GM08714 (cell line): ENCODE results near the gene CCDC82.

Source experiments
- H3K4me3 ChIP-seq: fragments of 200-500 bp; sonication (Bioruptor generic); 2 replicates; pipeline ENCODE4 v1.5.1; 2014; ENCODE audit warnings: mild to moderate bottlenecking, low read length, inconsistent platforms
- ZNF274 ChIP-seq: IDR thresholded peaks from 2 replicates; pipeline ENCODE4 v1.6.1; 2012; ENCODE audit warnings: mild to moderate bottlenecking, low read depth, low read length

The CCDC82 gene

DNA sequence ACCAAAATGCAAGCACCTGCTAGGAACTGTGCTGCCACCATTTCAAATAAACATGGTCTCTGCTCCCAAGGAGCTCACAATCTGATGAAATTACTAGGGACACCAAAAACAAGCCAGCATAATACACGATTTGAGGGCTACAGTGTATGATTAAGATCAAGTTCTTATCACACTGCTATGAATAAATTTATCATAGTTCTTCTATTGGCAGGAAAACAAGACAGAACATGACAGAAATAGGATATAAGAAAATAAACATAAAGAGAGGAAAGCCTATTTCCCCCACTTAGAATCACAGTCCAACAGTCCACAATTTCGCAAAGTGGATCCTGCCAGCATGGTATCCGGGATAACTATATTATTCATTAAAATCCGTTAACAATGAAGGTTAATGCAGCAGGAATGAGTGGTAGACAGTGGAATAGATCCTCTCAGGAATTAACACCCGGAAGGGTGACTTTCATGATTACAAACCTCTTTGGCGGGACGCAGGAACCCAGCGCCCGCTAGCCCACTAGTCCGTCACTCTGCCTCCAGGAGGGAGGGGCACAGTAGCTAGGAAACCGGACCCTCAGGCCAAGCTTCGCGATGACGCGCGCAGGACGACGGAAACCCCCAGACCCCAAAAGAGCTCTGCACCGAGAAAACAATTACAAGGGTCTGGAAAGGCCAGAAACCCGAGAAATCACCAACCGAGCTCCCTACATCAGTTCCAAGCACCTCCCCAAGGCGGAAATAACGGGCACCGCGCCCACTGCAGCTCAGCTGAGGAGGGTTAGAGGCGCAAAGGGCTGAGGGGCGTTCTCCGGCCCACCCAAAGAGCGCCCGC is 607 bp downstream of the CCDC82 start:
- peak overlapping the region; percentile 84 for H3K4me3 ChIP-seq
- TF ChIP-seq ZNF274: no peak

DNA sequence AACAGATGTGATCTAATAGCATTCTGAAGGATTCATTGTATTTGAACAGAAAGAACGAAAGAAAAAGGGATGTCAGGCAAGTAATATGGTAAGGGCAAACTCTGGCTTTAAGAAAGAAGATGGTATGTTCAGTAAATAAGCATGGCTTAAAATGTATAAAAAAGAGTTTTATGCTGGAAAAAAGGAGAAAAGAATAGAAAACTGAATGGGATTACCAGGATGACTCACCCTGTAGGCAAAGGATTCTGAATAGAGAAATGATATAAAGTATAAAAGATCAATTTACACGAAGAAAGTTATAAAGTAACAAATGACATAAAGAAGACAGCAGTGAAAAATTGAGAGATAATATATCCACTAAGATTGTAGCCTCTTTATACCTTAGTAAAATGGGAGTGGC is 4.5 kb downstream of the CCDC82 start:
- TF ChIP-seq ZNF274: no peak

DNA sequence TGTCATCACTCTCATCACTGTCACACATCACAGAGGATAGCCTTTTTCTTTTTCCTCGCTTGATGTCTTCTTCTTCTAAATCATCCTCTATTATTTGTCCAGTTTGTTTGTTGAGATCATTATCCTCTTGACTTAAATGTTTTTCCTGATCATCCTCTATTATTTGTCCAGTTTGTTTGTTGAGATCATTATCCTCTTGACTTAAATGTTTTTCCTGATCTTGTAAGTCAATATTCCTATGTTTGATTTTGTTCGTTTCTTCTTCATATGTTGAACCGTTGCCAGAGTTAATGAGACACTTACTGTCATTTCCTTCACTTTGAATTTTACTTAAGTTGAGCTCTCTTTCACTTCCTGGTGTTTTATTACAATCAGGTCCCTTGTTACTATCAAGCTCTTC is 5.6 kb downstream of the CCDC82 start:
- TF ChIP-seq ZNF274: no peak
- H3K4me3 ChIP-seq: no peak overlapping the region

More for the DNA sequence above, 4.5 kb downstream of the CCDC82 start:
- no peak overlapping the region for H3K4me3 ChIP-seq

DNA sequence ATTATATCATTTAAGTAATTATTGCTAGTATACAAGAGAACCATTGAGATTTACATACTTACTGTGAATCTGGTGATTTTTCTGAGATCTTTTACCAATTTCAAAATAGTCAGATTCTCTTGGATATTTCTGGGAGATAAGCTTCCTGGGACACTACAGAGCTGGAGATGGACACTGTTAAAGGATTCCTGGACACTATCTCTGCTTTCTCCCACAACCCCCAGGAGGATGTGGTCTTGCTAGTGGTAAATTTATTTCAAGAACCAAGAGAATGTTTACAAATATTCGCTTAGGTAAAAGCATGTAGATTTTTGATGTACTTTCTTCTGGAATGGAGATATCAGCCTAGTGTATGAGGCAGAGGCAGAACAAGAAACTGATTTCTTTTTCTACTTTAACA is 12.9 kb downstream of the CCDC82 start:
- TF ChIP-seq ZNF274: no peak
- H3K4me3 ChIP-seq: no peak overlapping the region

DNA sequence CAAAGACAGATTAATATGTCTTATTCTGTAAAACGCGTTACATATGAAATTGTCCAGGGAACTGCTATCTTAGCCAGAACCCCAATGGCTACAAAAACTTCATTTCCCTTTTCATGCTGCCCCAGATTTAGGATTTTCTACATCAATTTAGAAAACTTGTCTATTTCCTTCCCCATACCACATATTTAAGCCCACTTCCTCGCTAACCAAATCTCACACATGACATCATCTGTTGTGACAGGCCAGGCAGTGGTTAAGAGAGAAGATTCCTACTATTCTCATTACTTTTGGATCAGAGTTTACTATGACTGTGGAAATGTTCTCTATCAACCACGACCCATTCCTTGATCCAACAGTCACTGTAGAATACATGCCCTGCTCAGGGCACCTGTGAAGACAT is 15.9 kb downstream of the CCDC82 start:
- H3K4me3 ChIP-seq: no peak overlapping the region
- no peak for TF ChIP-seq ZNF274

DNA sequence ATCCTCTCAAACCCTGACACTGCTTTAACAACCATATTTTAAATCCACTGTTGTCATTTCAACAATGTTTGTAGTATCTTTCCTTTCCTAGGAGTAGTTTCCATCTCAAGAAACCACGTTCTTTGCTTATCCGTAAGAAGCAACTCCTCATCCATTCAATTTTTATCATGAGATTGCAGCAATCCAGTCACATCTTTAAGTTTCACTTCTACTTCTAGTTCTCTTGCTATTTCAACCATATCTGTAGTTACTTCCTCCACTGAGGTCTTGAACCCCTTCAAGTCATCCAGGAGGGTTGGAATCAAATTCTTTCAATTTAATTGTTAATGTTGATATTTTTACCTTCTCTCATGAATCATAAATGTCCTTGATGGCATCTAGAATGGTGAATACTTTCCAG is 22.4 kb downstream of the CCDC82 start:
- TF ChIP-seq ZNF274: no peak
- no peak overlapping the region for H3K4me3 ChIP-seq

DNA sequence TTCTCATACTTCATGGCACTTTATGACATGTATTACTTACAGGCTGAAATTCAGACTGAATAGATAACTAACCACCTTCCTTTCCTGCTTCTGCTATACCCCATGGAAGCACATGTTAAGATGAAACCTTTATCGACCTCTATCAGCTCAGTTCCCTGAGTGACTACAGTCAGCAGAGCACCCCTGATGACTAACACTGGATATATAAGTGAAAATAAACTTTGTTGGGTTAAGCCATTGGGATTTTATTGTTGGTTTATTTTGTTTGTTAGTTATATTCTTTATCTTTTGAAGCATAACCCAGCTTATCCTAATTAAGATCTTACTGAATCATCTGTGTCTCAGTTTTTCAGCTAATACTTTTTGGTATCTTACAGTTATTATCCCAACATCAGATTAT is 23.7 kb downstream of the CCDC82 start:
- TF ChIP-seq ZNF274: no peak
- H3K4me3 ChIP-seq: no peak overlapping the region

DNA sequence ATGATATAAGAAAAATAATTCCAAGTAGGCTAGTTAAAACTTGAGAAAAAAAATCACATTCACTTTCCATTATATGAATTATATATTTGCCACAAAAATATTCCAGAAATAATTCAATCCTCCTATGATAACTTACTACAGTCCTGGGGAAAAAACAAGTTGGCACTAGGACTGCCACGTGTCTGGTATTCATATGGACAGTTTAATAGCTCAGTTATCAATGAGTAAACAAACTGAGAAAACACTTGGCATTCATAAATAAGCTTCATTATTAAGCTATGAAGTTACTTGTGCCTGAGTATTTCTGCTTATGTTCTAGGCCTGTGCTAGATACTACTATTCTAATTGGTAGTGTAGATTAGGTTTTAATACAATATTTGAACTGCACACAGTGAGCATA is 24.2 kb downstream of the CCDC82 start:
- TF ChIP-seq ZNF274: no peak
- H3K4me3 ChIP-seq: no peak overlapping the region

DNA sequence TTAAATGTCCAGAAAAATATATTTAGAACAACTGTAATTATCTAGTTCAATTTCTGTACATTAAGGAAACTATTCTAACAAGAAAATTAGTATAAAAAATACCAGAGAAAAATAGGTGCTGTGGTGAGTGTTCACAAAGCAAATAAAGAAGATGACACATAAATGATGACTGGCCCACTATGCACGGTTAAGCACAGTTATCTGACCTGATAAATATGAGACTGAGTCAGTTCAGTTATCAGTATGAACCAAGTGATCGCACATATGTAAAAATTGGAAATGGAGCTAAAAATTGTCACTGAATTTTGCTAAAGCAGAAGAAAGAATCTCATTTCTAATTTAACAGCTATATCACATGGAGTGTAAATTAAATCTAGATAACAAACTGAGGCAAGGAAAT is 27.9 kb downstream of the CCDC82 start:
- no peak overlapping the region for H3K4me3 ChIP-seq
- no peak for TF ChIP-seq ZNF274

DNA sequence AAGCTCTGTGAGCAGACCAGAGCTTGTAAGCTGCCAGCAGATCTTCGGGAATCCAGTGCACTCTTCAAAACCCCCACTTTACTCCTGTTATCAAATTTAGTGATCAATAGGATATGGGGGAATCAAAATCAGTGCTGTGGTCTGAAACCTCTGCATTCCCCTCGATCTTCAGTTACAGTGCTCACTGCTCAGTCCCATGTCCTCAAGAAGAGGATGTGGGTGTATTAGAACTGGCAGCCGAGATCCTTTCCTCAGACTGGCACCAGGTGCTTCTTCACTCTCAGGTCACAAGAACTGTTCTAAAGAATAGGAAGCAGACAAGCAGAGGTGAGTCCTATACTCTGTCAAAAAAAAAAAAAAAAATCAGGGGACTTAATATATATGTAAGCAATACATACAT is 31.4 kb downstream of the CCDC82 start:
- no peak overlapping the region for H3K4me3 ChIP-seq
- TF ChIP-seq ZNF274: no peak

DNA sequence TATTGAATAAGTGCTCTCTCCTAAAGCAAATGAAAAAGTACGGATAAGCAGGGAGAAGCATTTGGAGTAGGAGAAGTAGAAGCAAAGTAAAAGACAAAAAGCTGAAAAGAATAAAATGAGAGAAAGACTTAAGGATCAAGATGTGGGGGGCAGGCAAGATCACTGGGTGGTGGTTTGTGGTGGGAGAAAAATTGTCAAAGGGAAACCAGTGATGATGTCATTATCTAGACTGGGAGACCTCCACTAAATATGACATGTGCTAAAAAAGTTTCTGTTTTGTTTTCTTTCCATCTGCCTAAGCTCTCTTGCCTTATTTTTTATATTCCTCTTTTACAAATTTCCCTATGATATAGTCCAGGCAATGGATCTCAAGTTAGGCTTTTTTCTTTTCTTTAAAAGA is 31.9 kb downstream of the CCDC82 start:
- no peak for TF ChIP-seq ZNF274
- no peak overlapping the region for H3K4me3 ChIP-seq

DNA sequence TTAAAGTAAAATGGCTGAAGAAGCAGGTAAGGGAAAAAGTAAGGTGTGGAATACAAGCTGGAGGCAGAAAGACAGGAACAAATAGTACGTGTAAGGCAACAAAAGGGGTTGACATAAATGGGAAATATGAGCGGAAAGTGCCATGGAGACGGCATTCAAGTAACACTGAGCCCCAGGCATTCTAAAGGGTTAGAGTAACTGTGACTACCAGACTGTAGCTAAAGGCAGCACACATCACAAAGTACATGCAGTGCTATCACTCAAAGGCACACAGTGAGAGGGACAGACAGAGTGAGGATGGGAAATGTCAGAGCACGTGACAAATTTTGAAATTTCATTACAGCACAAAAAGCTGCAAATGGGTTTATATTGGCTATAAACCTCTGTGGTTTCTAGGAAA is 32.9 kb downstream of the CCDC82 start:
- H3K4me3 ChIP-seq: no peak overlapping the region
- no peak for TF ChIP-seq ZNF274

DNA sequence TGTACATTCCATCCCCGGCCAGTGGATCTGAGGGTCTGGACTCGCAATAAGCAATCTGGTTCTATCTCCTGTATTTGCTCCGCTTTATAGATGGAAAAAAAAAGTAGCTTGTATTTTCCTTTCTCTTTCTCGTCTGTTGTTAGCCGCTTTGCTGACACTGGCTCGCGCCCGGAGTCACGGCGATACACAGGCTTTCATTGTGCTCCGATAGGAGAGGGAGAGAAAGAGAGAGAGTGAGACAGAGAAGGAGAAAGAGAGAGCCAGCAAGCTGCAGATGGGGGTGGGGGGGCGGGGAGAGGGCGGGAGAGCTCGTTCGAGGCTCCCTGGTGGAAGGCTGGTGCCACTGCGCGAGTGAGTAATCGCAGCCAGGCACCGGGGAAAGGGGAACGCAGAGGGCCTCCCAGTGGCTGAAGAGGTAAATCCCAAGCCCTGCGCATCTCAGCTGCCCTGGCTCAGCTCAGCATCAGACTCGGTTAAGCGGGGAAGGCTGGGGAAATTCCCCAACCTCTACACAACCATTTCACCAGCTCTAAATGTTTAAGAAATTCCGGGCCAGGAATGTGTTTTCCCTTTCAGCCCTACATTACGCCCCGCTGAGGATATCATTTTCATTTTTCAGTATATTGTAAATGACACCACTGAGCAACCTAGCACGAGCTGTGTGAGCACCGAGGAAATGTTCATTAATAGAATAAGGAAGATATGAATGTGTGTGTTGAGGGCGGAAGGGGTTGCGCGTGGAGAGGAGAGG is 46.6 kb downstream of the CCDC82 start, which contains the start of gene MAML2:
Gene MAML2 (minus strand): TSS at position 235 of the 751 bp plus-strand sequence. CDS start 1,300 bp downstream, outside the sequence.
- TF ChIP-seq ZNF274: no peak
- H3K4me3 ChIP-seq: peak within 1 kb of the TSS; percentile 100

DNA sequence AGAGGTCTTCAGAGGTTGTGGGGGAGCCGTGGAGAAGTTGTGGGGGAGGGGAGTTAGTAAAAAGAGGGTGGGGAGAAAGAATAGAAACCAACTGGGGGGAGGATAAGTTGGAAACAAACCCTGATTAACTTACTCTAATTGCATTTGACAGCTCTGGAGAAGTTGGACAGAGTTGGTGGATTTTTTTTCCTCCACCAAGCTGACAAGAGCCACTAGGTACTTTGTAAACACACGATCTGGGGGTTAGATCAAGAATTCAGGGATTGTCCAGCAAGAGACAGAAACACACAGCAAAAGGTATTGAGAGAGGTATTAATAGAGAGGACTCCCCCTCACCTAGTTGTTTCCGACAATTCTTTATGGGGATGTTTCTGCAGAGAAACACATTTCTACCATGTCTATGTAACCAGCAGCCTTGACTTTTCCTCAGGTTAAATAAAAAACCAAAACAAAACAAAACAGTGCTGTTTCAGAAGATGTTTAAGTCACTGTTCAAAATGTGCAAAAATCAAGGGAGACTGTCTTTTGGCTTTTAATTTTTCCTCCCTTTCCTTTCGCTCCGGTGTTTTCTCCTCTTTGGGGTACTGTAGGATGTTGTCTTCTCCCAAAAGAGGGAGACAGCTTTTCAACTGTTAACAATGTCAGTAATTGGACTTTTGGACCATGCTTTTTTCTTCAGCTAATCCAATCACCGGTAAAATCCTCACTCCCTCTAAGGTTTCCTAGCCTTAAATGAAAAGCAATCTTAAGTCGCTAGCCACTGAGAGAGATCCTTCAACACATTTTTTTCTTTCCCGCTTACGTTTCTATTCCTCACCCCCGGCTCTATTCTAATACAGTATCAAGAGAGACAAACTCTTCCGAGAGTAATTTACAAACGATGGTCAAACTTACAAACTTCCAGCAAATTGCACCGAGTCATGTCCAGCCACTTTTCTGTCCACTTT is 47.4 kb downstream of the CCDC82 start:
- peak overlapping the region; percentile 100 for H3K4me3 ChIP-seq
- no peak for TF ChIP-seq ZNF274
